Esophagus (tissue), 2 donors: ENCODE measurements around the gene MORC1. TPM values are rescaled to one million over a fixed set of nuclear protein-coding genes. Genes with fewer than 3 reads are reported as not detected.

Source experiments
- H3K27ac ChIP-seq, 2 donors: one replicate each; pipeline ENCODE4 v1.5.1; 2013; ENCODE audit warnings: low read depth in 2 of 2, mild to moderate bottlenecking in 2 of 2, inconsistent platforms in 1 of 2, low read length in 1 of 2, moderate library complexity in 1 of 2
- H3K27me3 ChIP-seq, 2 donors: one replicate each; pipeline ENCODE4 v1.6.1; 2013; ENCODE audit warnings: low read length in 2 of 2, control low read depth in 1 of 2, mild to moderate bottlenecking in 1 of 2; ENCODE audit not compliant: insufficient read depth in 2 of 2, control insufficient read depth in 1 of 2
- H3K36me3 ChIP-seq, 2 donors: one replicate each; pipeline ENCODE4 v1.6.1; 2013; ENCODE audit warnings: low read length in 1 of 2; ENCODE audit not compliant: control insufficient read depth in 2 of 2, insufficient read depth in 2 of 2
- H3K4me1 ChIP-seq, 2 donors: one replicate each; pipeline ENCODE4 v1.6.1; 2013; ENCODE audit warnings: low read length in 1 of 2; ENCODE audit not compliant: control insufficient read depth in 2 of 2, insufficient read depth in 2 of 2
- H3K4me3 ChIP-seq, 2 donors: one replicate each; pipeline ENCODE4 v1.5.1; 2013; ENCODE audit warnings: low read length in 2 of 2, mild to moderate bottlenecking in 2 of 2, low read depth in 1 of 2, moderate library complexity in 1 of 2
- H3K9me3 ChIP-seq, 2 donors: one replicate each; pipeline ENCODE4 v1.6.1; 2013; ENCODE audit warnings: mild to moderate bottlenecking in 2 of 2, low read depth in 1 of 2, low read length in 1 of 2, moderate library complexity in 1 of 2; ENCODE audit not compliant: control insufficient read depth in 2 of 2, insufficient read depth in 1 of 2
- WGBS, 2 donors: extraction: QIAGEN DNeasy Blood & Tissue Kit; methylation state at CpG; one replicate each; pipeline ENCODE4 v1.1.7; 2013; 5-methylcytosine and 5-hydroxymethylcytosine counted together
- polyA plus RNA-seq, 2 donors: library from polyadenylated mRNA; stranded (reverse); fragments of 200-250 nt; gene quantifications; one replicate each; pipeline ENCODE4 v1.2.3, GENCODE V29; 2013
- donor health status: healthy with polysubstance abuse.
- donor health status: Bipolar disorder and iron deficiency.

MORC1 gene
- polyA plus RNA-seq, 2 donors: not detected

DNA sequence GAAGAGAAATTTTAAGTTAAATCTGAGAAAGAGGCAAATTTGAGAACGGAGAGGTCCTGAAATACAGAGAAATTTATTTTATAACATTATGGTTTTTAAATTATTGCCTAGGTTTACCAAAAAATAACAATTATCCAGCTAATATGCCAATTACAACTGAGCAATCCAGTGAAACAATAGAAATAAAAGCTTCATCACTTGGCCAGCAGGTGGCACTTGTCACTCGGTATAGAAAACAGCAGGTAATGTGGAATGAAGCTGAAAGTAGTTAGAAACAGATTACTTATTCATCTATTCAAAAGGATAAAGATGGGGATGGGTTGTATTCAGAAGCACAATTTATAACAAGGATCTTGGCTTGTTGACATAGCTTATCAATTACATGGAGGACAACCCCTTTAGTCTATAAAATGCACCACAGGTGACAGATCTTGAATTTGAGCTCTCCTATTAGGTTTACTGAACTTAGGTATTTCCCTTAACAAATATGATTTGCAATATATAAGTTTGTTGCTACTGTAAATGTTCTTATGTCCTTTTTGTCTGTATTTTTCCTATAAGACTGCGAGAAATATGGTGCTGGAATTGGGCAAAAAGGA lies 94.2 kb downstream of the MORC1 start:
- H3K4me3 ChIP-seq: no peak overlapping the region
- no peaks in the 10 kb centered on the region for H3K27me3 ChIP-seq
- no peaks in the 10 kb centered on the region for H3K9me3 ChIP-seq
- H3K4me1 ChIP-seq: no peaks in the 10 kb centered on the region
- no peaks in the 10 kb centered on the region for H3K36me3 ChIP-seq
- 33 to 34% methylated on average over 3 of the region's 3 CpGs for WGBS, 2 donors
- H3K27ac ChIP-seq: no peak overlapping the region

DNA sequence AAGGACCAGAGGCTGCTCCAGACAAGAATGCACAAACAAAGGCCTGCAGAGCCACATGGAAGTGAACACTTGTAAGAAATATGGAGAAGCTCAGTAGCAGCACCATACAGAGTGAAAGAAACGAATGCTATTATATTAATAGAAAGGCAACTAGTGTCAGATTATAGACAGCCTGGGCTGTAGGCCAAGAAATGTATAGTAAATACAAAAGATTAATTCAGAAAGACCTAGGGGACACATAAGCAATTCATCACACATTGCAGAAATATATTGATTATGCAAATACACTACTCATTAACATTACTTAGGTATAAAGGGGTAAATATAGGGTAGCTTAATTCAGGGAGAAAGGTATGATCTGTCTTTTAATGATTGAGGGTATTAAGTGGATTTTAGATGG lies 94.8 kb downstream of the MORC1 start:
- no peaks in the 10 kb centered on the region for H3K36me3 ChIP-seq
- no peaks in the 10 kb centered on the region for H3K4me1 ChIP-seq
- no peak overlapping the region for H3K4me3 ChIP-seq
- H3K27me3 ChIP-seq: no peaks in the 10 kb centered on the region
- 63 to 73% methylated on average over 1 of the region's 1 CpG for WGBS, 2 donors
- no peak overlapping the region for H3K27ac ChIP-seq
- H3K9me3 ChIP-seq: no peaks in the 10 kb centered on the region

DNA sequence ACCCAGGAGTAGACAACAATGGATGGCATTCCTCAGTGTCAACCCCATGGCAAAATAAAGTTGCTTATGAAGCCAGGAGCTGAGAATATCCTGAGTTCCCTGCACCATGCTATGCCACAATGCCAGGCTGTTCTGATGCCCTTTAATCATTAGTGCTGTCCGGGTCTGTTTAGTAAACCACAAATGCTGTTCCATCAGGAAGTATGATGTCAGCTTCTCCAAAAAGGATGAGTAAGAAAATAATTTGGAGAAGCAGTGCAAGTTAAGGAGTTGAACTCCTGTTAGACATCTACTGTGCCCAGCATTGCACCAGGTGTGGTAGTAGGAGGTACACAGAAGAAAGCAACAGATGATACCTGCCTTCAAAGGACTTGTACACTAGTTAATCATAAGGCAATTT lies 96.4 kb downstream of the MORC1 start:
- WGBS, 2 donors: 42 to 57% methylated on average over 1 of the region's 1 CpG

DNA sequence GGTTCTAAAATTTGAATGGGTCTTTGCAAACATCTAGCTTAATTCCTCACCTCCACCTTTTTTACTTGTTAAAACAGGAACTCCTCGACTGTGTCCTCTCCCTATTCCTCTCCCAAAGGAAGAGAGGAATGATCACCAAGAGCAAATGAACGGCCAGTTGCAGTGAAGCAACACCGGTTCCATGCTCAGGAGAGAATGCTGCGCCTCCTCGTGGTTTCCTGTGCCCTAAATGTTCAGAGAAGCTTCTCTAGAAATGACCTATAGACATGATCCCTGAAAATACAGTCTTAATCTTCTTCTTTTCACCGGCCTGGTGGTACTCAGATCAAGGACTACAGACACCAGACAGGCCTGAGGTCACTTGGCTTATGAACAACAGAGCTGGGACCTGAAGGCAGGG lies 99.1 kb downstream of the MORC1 start:
- Histone ChIP-seq H3K4me3 (no peak overlapping the region), H3K36me3 (no peaks in the 10 kb centered on the region), H3K9me3 (no peaks in the 10 kb centered on the region), H3K4me1 (no peaks in the 10 kb centered on the region), H3K27ac (no peak overlapping the region), H3K27me3 (no peaks in the 10 kb centered on the region)
- WGBS, 2 donors: 64 to 66% methylated on average over 6 of the region's 6 CpGs

More for the DNA sequence above, 96.4 kb downstream of the MORC1 start:
- H3K36me3 ChIP-seq: no peaks in the 10 kb centered on the region
- H3K9me3 ChIP-seq: no peaks in the 10 kb centered on the region
- no peak overlapping the region for H3K4me3 ChIP-seq
- no peak overlapping the region for H3K27ac ChIP-seq
- no peaks in the 10 kb centered on the region for H3K4me1 ChIP-seq
- H3K27me3 ChIP-seq: no peaks in the 10 kb centered on the region

DNA sequence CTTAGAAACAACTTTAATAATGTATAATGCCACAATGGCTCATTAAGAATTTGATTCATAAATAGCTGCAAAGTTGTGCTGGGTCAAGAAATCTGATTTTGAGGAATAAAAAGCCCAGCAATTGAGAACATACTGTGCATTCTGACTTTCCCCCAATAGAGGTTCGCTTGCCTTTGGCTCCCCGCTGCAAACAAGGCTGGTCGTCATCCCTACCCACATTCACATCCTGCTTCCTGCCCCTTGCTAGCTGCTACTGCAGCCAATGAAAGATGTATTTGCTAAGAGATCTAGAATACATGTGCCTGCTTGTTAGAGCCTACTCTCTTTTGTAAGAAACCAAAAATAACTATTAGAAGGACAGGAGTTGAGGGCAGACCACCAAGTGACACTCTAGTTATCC lies 112.5 kb downstream of the MORC1 start:
- Histone ChIP-seq H3K27me3 (no peaks in the 10 kb centered on the region), H3K4me1 (no peaks in the 10 kb centered on the region), H3K27ac (no peak overlapping the region), H3K9me3 (no peaks in the 10 kb centered on the region), H3K36me3 (no peaks in the 10 kb centered on the region), H3K4me3 (no peak overlapping the region)
- 57 to 62% methylated on average over 3 of the region's 3 CpGs for WGBS, 2 donors

DNA sequence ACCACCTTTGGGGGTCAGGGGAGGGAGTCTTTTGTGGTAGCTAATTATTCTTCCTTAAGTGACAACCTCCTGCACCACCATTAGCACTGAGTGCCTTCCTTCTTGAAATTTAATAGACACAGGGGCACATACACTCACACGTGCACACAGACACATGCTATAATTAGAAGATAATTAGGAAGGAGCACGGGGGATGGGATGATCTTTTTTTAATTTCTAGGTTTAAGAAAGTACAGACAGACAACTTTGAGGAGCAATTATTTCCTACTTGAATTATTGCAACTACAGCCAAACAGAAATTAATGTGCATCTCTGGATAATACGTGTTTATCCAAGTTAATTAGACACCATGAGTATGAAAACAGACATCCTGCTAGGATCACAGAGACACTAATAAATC lies 119.5 kb downstream of the MORC1 start:
- H3K9me3 ChIP-seq: no peaks in the 10 kb centered on the region
- no peaks in the 10 kb centered on the region for H3K4me1 ChIP-seq
- no peak overlapping the region for H3K4me3 ChIP-seq
- no peaks in the 10 kb centered on the region for H3K27me3 ChIP-seq
- no peak overlapping the region for H3K27ac ChIP-seq
- 55 to 60% methylated on average over 3 of the region's 3 CpGs for WGBS, 2 donors
- H3K36me3 ChIP-seq: no peaks in the 10 kb centered on the region

DNA sequence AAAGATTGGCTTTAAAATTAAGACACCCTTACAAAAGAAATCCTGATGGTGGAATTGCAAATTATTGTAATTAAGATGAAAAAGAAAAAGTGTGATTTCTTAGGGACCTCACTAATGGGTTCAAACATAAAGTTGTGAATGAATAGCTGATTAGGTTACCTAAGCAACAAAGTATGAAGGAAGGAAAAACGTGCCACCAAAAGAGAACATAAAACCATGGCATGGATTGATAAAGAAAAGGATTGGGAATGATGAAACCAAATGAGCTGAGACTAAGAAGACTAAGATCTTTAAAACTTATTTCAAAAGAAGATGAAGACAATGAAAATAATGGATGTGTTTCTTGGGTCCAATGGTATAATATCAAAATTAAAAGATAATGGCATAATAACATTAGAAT lies 132.1 kb downstream of the MORC1 start:
- H3K4me3 ChIP-seq: no peak overlapping the region
- peaks cover 0 to 2% of the 10 kb centered on the region in 2 donors for H3K27me3 ChIP-seq
- whole genome bisulfite sequencing, 2 donors: 0% methylated on average over 1 of the region's 1 CpG
- no peaks in the 10 kb centered on the region for H3K4me1 ChIP-seq
- H3K9me3 ChIP-seq: peaks cover 0 to 2% of the 10 kb centered on the region in 2 donors
- H3K27ac ChIP-seq: no peak overlapping the region
- H3K36me3 ChIP-seq: no peaks in the 10 kb centered on the region

DNA sequence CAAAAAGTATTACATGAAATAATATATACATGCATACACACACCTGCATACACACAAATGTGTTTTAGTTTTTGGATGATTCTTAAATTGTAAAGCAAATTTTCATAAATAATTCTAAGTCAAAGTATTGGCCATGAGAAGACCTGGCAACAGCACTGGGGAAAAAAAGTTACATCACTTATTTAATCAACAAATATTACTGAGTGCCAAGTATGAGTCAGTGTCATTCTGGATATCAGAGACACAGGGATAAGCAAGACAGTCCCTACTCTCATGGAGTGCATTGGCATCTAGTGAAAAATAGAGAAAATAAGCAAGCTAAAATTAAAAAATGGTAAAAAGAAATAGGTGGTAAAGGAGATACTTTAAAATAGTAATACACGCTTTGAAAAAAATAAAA lies 134.9 kb downstream of the MORC1 start:
- Histone ChIP-seq H3K36me3 (no peaks in the 10 kb centered on the region), H3K9me3 (peaks cover 0 to 2% of the 10 kb centered on the region in 2 donors), H3K4me1 (no peaks in the 10 kb centered on the region), H3K27ac (no peak overlapping the region), H3K4me3 (no peak overlapping the region), H3K27me3 (no peaks in the 10 kb centered on the region)
- WGBS, 2 donors: 96 to 98% methylated on average over 1 of the region's 1 CpG

DNA sequence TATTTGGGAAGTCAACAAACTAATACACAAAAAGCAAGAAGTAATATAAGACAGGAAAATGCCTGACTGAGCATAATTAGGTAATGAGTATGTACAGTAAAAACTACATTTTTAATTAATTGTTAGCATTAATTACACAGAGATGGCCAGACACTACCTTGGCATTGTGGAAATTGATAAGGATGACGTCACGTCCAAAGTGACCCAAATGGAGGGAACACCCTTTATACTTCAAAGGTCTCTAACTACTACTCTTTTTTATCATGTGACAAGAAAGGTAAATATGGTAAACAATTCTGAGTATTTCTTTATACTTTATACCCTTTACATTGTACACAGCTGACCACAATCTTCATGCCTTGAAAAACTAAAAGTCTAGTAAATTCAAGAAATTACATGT lies 141.9 kb downstream of the MORC1 start:
- H3K9me3 ChIP-seq: no peaks in the 10 kb centered on the region
- no peaks in the 10 kb centered on the region for H3K36me3 ChIP-seq
- H3K27me3 ChIP-seq: no peaks in the 10 kb centered on the region
- 61 to 66% methylated on average over 2 of the region's 2 CpGs for WGBS, 2 donors
- no peak overlapping the region for H3K27ac ChIP-seq
- no peak overlapping the region for H3K4me3 ChIP-seq
- H3K4me1 ChIP-seq: no peaks in the 10 kb centered on the region

DNA sequence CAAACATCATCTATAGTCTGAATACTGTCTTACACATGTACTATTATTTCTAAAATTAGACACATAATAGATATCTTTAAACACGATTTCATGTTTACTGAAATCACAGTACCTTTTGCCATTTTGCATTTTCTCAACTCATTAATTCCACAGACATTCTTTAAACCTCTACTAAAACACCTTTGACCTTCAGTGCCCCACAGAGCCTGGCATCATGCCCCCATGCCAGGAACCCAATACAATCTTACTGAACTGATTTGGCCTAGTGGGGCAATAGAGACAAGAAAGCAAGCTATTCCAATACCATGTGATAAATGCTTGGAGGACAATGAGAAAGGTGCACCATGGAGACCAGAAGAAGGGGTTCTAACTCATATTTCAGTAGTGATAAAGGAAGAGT lies 144.9 kb downstream of the MORC1 start:
- WGBS, 2 donors: 56 to 64% methylated on average over 1 of the region's 1 CpG
- Histone ChIP-seq H3K27ac (no peak overlapping the region), H3K36me3 (no peaks in the 10 kb centered on the region), H3K9me3 (no peaks in the 10 kb centered on the region), H3K4me3 (no peak overlapping the region), H3K4me1 (no peaks in the 10 kb centered on the region), H3K27me3 (no peaks in the 10 kb centered on the region)
